ENCODE results near the gene PUS7L.

DNA sequence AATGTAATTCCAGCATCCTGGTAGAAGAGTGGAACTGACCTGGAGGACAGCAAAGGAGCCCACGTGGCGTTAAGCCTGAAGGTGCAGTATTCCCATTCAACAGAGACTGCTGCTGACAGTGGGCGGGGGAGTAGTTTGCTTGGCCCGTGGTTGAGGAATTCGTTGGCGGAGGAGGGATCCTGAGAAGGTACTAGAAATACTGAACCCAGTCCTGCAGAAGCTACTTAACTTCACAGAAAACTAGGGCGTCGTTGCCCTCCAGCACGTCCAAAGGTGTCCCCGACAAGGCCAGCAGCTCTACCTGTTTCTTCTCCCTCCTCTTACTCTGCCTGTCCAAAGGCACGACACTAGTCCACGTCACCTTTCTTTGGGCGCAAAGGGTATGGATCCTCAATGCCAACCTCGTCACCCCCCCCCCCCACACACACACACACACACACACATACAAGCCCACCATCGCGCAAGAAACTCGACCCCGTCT, 303 bp downstream of the PUS7L start:
- TF ChIP-seq, protein P1, sequence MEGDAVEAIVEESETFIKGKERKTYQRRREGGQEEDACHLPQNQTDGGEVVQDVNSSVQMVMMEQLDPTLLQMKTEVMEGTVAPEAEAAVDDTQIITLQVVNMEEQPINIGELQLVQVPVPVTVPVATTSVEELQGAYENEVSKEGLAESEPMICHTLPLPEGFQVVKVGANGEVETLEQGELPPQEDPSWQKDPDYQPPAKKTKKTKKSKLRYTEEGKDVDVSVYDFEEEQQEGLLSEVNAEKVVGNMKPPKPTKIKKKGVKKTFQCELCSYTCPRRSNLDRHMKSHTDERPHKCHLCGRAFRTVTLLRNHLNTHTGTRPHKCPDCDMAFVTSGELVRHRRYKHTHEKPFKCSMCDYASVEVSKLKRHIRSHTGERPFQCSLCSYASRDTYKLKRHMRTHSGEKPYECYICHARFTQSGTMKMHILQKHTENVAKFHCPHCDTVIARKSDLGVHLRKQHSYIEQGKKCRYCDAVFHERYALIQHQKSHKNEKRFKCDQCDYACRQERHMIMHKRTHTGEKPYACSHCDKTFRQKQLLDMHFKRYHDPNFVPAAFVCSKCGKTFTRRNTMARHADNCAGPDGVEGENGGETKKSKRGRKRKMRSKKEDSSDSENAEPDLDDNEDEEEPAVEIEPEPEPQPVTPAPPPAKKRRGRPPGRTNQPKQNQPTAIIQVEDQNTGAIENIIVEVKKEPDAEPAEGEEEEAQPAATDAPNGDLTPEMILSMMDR (IDR thresholded peaks at IDR 0.05): no peak
- no peak for TF ChIP-seq POLR2A (IDR thresholded peaks at IDR 0.05)
- no peak for TF ChIP-seq EP300 (IDR thresholded peaks at IDR 0.05; ENCODE audit: low read depth)
